A673 (cell line): ENCODE measurements around the gene IPO7. TPM values are rescaled to one million over a fixed set of nuclear protein-coding genes. Genes with fewer than 3 reads are reported as not detected.
"Not testable (repeated sequence)": the region's sequence is repeated elsewhere in the genome, so short reads cannot be mapped to it uniquely, and the experiment has no call there.

ENCODE experiments used
- BruUV-seq: library from RNA; stranded (reverse); fragments of 400-500 nt; replicated peaks from 2 replicates; lab custom pipeline; 2021; lab: Mats Ljungman, UMichigan
- CTCF ChIA-PET: fragments of 300-600 bp; sonication (Branson Sonifier 250); formaldehyde crosslinking; loops from one replicate; lab custom pipeline; 2022; ENCODE audit warnings: antibody characterized with exemption; lab: Charles Lee
- POLR2A ChIA-PET: fragments of 300-600 bp; sonication (Branson Sonifier 250); formaldehyde crosslinking; loops from one replicate; lab custom pipeline; 2022; ENCODE audit warnings: antibody characterized with exemption; ENCODE audit not compliant: low non-redundant PET; lab: Charles Lee
- DNase-seq: peaks from one replicate; pipeline ENCODE4 v3.0.0-alpha.2; 2015; ENCODE audit warnings: low spot score
- H3K27ac ChIP-seq: fragments of 200-600 bp; sonication (generic); 2 replicates; pipeline ENCODE4 v1.5.1; 2016; ENCODE audit warnings: mixed run types, low read depth, mild to moderate bottlenecking, mixed read lengths, antibody characterized with exemption, low read length; ENCODE audit not compliant: poor library complexity, severe bottlenecking
- H3K27me3 ChIP-seq: fragments of 200-600 bp; sonication (generic); replicated peaks from 2 replicates; pipeline ENCODE4 v1.6.1; 2017; ENCODE audit warnings: mixed run types, low read depth, mild to moderate bottlenecking, mixed read lengths, antibody characterized with exemption, low read length; ENCODE audit not compliant: insufficient read depth, poor library complexity
- H3K36me3 ChIP-seq: fragments of 200-600 bp; sonication (generic); 2 replicates; pipeline ENCODE4 v1.6.1; 2016; ENCODE audit warnings: mixed run types, mild to moderate bottlenecking, mixed read lengths, antibody characterized with exemption, low read length; ENCODE audit not compliant: insufficient read depth, poor library complexity, severe bottlenecking
- H3K4me1 ChIP-seq: fragments of 200-600 bp; sonication (generic); 2 replicates; pipeline ENCODE4 v1.6.1; 2017; ENCODE audit warnings: mixed run types, mild to moderate bottlenecking, mixed read lengths, antibody characterized with exemption, low read length; ENCODE audit not compliant: insufficient read depth, poor library complexity, severe bottlenecking
- H3K4me3 ChIP-seq: fragments of 200-600 bp; sonication (generic); 2 replicates; pipeline ENCODE4 v1.5.1; 2016; ENCODE audit warnings: low read depth, mixed run types, mild to moderate bottlenecking, mixed read lengths, low read length; ENCODE audit not compliant: poor library complexity, severe bottlenecking
- H3K9me3 ChIP-seq: fragments of 200-600 bp; sonication (generic); 2 replicates; pipeline ENCODE4 v1.6.1; 2016; ENCODE audit warnings: mixed run types, low read depth, mild to moderate bottlenecking, mixed read lengths, antibody characterized with exemption, low read length; ENCODE audit not compliant: poor library complexity, severe bottlenecking
- CTCF ChIP-seq: fragments of 300-800, 200-600 bp; sonication (generic); conservative IDR thresholded peaks from 2 replicates; pipeline ENCODE4 v1.5.1; 2017; ENCODE audit warnings: low read depth, mild to moderate bottlenecking, antibody characterized with exemption, low read length, moderate library complexity, mixed read lengths
- EZH2 ChIP-seq: fragments of 200-600 bp; sonication (generic); IDR thresholded peaks from 2 replicates; pipeline ENCODE4 v1.6.1; 2017; ENCODE audit warnings: borderline replicate concordance, low read depth, mild to moderate bottlenecking, mixed read lengths, antibody characterized with exemption, low read length; ENCODE audit not compliant: poor library complexity, severe bottlenecking
- intact Hi-C: fragments of 100-400 bp; cut with micrococcal nuclease; formaldehyde crosslinking; loops from one replicate; pipeline ENCODE4 v1.10.0; 2022; ENCODE audit not compliant: unreplicated experiment
- total RNA-seq: library from RNA; stranded (reverse); gene quantifications from 2 replicates; pipeline ENCODE4 v1.2.3, GENCODE V29; 2021

Gene IPO7
- total RNA-seq, 1 experiment from 2014 or later = 174 TPM

- Histone ChIP-seq H3K27ac (no peak overlapping the region), H3K27me3 (no peaks in the 10 kb centered on the region), H3K4me1 (no peaks in the 10 kb centered on the region), H3K9me3 (no peaks in the 10 kb centered on the region), H3K36me3 (peaks cover 43% of the 10 kb centered on the region), H3K4me3 (no peak overlapping the region)
- CTCF ChIA-PET = no interaction called here
- BruUV-seq = no TSS peak
- POLR2A ChIA-PET = no interaction called here
- no peak for DNase-seq
- TF ChIP-seq EZH2 (no peak), CTCF (no peak)
- intact Hi-C loops = no loop called here
These were observed 61.8 kb downstream of the IPO7 start for GRCh38 chr11:9446230-9446629.

DNA sequence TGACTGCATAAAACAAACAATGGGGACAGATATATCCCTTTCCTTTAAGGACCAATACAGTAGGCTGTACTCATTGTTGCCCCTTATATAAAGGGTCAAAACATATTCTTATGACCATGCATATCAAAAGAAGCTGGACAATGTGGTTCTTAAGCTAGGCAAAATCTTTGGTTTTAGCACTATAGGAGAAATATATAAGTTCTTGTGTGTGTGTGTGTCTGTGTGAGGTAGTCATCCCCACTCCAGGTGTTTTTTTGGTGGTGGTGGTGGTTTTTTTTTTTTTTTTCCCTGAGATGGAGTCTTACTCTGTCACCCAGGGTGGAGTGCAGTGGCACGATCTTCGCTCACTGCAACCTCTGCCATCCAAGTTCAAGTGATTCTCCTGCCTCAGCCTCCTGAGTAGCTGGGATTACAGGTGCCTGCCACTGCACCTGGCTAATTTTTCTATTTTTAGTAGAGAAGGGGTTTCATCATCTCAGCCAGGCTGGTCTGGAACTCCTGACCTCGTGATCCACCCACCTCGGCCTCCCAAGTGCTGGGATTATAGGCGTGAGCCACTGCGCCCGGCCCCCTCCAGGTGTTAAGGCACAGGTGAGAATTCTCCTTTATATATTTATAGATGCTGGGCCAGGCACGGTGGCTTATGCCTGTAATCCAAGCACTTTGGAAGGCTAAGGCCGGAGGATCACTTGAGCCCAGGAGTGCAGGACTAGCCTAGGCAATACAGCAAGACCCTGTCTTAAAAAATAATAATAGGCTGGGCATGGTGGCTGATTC, 64.3 kb downstream of the IPO7 start:
- DNase-seq = no peak
- H3K4me3 ChIP-seq = no peak overlapping the region
- intact Hi-C loops = no loop called here
- ChIA-PET POLR2A (interaction anchor here (0.6 kb wide), 1 partner anchor 10 kb away, joined by 4 read pairs; no protein-coding TSS in a partner anchor), CTCF (no interaction called here)
- peaks cover 5% of the 10 kb centered on the region for H3K9me3 ChIP-seq
- no peaks in the 10 kb centered on the region for H3K4me1 ChIP-seq
- BruUV-seq = no TSS peak
- H3K27me3 ChIP-seq = no peaks in the 10 kb centered on the region
- no peak for TF ChIP-seq EZH2
- no peak for TF ChIP-seq CTCF
- H3K36me3 ChIP-seq = peaks cover 20% of the 10 kb centered on the region
- H3K27ac ChIP-seq = no peak overlapping the region

- H3K27ac ChIP-seq, POLR2A ChIA-PET: not testable (repeated sequence)
These were observed 67.6 kb downstream of the IPO7 start for GRCh38 chr11:9452023-9452422.

GRCh38 chr11:9455722-9456121, 71.3 kb downstream of the IPO7 start:
- no TSS peak for BruUV-seq
- intact Hi-C loops = no loop called here
- no peaks in the 10 kb centered on the region for H3K4me1 ChIP-seq
- H3K9me3 ChIP-seq = peaks cover 5% of the 10 kb centered on the region
- ChIA-PET CTCF (no interaction called here), POLR2A (no interaction called here)
- no peaks in the 10 kb centered on the region for H3K27me3 ChIP-seq
- DNase-seq = no peak
- H3K36me3 ChIP-seq = no peaks in the 10 kb centered on the region
- no peak overlapping the region for H3K27ac ChIP-seq
- H3K4me3 ChIP-seq = no peak overlapping the region
- TF ChIP-seq EZH2 = no peak

More at GRCh38 chr11:9452023-9452422, 67.6 kb downstream of the IPO7 start:
- DNase-seq = peak; percentile 17
- H3K27me3 ChIP-seq, H3K4me1 ChIP-seq, H3K36me3 ChIP-seq, H3K9me3 ChIP-seq, CTCF ChIA-PET, BruUV-seq, H3K4me3 ChIP-seq, intact Hi-C loops: not testable (repeated sequence)
